IPS DF 19.7 (cell line): ENCODE results near the gene RAPGEF4.
"Not testable (repeated sequence)": the region's sequence is repeated elsewhere in the genome, so short reads cannot be mapped to it uniquely, and the experiment has no call there.

Experiments
- DNase-seq: peaks from one replicate; pipeline ENCODE4 v3.0.0-alpha.2; 2013; ENCODE audit warnings: low read depth, low spot score

The RAPGEF4 gene

GRCh38 chr2:173033084-173033483 is 297.4 kb downstream of the RAPGEF4 start:
- DNase-seq: no peak

GRCh38 chr2:173034143-173034542 is 298.5 kb downstream of the RAPGEF4 start:
- DNase-seq: no peak

- DNase-seq: no peak
Observed at GRCh38 chr2:173037245-173038120, 301.8 kb downstream of the RAPGEF4 start.

DNA sequence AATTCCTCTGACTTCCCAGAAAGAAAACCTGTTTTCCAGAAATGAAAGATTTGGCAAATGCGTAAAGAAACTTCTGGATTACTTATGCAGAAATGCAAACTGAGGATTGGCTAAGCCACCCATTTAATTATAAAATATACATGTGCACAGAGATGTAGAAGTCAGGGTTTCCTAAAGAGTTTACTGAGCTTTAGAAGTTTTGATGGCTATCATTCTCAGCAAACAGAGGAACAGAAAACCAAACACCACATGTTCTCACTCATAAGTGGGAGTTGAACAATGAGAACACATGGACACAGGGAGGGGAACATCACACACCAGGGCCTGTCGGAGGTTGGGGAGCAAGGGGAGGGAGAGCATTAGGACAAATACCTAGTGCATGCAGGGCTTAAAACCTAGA is 302.6 kb downstream of the RAPGEF4 start:
- DNase-seq: not testable (repeated sequence)

GRCh38 chr2:173040729-173041128 is 305.1 kb downstream of the RAPGEF4 start:
- DNase-seq: no peak

DNA sequence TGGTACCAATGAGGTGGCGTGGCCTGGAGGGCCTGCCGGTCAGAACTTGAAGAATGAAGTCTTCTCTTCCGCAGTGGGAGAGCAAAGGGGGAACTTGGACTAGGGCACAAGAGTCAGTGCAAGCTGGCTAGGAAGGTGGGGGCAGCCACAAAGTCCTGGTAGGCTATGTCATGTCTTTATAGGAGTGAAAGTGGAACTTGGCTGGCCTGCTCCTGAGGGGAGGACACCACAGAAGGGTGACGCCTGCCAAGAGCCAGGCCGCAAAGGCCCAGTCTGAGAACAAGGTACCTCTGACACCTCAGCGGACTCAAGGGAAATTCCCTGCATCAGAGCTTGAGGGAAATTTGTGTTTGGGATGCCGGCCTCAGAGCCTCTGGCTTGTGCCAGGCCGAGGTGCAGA is 307.8 kb downstream of the RAPGEF4 start:
- DNase-seq: no peak

- DNase-seq: no peak
Observed at GRCh38 chr2:173043897-173044519, 308.4 kb downstream of the RAPGEF4 start.

DNA sequence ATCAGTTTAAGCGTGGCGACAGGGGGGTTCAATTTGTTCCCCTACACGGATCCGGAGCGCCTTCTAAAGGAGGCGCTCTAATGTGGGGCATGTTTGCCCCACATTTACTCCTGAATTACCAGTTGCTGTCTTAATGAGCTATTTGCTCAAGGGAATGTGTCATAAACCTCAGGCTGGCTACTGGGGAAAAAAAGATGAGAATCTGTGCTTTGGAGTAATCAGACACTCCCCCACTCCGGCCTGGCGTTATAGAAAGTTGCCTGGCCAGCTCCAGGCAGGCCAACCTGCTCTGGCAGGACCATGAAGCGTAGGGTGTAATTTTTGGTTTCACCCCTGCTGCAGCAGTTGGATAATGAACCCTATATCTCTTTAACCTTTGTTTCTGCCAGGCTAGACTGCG is 309.0 kb downstream of the RAPGEF4 start:
- no peak for DNase-seq

DNA sequence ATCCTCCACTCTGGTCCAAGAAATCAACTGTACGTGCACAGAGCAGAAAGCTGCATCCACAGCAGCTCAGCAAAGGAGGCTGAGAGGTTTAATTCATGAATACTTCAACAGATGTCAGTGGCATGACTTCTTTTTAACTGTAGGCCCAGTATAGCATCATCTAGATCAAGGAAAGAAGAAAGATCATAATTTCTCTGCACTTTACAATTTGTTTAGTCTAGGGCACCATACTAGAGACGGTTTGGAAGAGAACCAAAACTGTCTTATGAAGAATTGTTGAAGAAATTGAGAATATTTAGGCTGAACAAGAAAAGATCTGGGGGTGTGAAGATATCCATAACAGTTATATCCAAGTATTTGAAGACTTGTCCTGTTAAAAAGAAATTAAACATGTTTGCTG is 309.5 kb downstream of the RAPGEF4 start:
- no peak for DNase-seq

DNA sequence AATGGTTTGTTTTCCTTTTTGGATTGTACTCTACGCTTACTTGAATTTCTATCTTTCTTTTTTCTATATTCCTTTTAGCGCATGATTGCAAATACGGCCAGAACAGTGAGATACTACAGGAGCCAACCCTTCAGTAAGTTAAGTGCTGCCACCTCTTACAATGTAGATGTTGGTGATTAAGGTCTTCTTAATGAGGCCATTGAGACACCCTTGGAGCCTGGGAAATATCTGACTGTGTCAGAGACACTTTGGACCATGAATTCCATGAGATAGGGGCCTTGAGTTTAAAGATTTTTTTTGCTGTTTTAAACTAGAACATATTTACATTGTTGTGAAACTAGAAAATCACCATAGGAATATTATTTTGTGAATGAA is 312.9 kb downstream of the RAPGEF4 start:
- no peak for DNase-seq

DNA sequence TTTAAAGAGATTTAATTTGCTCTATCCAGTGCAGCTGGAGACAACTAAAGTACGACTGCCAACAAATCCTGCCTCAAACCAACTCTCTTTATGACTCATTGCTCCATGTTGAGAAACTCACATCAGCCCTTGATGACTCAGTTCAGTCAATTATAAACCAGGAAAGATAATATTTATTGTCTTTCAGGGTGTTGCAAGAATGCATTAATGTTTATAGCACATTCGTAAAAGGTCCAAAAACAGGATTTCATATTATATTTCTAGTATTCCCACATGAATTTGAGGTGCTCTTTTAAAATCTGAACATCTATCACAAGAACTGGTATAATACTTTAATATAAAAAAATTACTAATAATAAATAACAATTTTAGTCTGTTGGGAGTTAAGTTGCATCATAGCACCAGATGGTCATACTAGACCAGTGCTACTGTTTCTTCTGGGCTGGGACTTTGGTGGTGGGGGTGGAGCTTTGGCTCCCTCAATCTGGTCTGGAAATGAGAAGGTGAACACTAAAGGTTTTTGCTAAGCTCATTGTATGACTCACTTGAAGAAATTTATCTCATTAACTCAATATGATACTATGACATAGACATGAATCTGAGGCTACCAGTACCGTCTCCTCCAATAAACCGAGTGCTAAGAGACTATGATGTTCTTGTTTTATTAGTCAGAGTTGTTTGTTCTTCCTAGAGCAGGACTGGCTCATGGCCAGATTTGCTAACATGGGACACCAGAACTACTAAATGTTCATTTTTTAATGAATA is 313.4 kb downstream of the RAPGEF4 start:
- no peak for DNase-seq

- DNase-seq: no peak
Observed at GRCh38 chr2:173049831-173050230, 314.2 kb downstream of the RAPGEF4 start.

DNA sequence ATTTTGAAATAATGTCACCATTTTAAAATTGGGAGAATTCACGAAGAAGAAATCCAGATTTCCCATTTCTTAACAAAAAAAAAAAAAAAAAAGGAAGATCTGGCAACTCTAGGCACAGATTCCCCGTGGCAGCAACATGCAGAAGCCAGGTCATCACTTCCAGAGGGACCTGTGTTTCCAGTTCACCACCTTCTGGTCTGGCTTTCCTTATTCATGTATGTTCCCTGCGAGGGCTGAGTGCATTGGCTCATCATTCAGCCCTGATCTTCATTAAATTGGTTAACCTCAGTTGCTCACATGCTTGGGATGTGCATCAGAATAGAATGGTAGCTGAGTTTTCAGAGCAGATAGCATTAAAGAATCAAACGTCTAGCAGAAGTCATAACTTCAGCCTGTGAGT is 315.0 kb downstream of the RAPGEF4 start:
- no peak for DNase-seq

DNA sequence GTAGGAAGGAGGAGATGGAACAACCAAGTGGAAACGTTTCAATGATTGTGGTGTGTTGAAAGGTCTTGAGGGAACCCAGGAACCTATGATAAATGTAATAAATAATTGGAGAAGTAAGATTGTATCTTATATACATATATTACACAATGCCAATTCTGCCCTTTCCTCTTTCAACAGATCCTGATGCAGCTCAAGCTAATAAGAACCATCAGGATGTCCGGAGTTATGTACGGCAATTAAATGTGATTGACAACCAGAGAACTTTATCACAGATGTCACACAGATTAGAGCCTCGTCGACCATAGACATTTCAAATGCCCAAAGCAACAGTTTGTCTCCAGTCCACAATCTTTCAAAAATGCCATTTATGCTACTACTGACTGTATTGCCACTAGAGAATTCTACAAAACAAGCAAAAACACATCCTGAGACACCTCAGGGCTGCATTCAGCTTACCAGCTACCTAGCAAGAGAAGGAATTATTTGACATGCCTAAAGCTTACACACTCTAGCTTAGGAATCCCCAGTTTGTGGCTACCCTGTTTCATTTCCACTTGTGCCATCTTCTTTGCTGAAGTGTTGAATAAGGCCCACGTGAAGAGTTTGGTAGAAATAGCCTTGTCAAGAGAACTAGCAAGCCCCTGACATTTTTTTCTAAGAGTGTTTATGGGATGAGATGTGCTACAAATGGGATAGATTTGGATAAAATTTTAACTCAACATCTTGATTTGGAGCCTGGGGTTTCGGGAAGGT is 316.0 kb downstream of the RAPGEF4 start:
- no peak for DNase-seq

GRCh38 chr2:173053043-173053699 is 317.5 kb downstream of the RAPGEF4 start:
- no peak for DNase-seq

DNA sequence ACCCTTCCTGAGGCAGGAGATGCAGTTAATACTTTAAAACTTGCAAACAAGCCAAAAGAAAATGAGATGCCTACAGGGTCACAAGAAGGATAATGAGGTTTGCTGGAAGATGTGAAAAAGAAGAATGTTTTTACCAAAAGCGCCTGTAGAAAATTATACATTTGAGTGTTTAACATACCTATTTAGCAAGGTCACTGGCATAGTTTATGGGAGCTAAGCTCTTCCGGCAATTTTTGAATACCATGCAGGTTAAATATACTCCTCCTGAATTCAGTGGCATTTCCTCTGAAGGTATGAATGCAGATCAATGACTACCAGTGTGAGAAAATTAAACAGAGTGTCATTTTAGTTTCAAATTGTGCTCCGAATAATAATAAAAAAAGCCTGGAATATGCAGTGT is 318.8 kb downstream of the RAPGEF4 start:
- DNase-seq: no peak

- DNase-seq: no peak
Observed at GRCh38 chr2:173056705-173057364, 321.2 kb downstream of the RAPGEF4 start.

DNA sequence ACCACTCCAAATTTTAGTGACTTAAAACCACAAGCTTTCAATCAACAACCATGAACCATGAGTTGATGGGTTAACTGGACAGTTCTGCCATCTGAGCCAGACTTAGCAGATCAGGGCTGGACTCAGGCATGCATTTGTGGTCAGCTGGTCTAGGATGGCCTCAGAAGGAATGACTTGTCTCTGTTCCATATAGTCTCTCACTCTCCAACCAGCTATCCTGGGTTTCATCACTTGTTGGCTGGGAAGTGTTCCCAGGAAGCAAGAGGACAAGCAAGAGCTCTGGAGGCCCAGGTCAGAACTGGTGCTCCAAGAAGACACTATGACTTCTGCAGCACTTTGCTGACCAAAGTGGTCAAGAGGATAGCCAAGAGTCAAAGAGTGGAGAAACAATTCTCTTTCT is 322.5 kb downstream of the RAPGEF4 start:
- DNase-seq: no peak

DNA sequence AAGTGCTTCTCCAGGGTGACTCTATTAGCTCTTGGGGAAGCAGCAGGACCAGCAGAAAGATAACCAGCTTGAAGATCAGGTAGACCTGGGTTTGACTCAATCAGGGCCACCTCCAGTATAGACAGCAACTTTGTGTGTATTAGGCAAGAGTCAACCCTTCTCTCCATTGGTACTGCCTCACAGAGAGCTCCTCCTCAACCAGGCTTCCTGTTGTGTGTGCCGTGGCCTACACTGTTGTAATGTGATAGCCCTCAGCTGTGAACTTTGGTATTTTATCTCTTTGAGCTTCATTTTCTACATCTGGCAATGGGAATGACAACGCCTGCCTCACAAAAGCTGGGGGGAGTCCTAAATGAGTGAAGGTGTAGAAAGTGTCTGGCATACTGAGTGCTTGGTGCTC is 323.0 kb downstream of the RAPGEF4 start:
- no peak for DNase-seq

DNA sequence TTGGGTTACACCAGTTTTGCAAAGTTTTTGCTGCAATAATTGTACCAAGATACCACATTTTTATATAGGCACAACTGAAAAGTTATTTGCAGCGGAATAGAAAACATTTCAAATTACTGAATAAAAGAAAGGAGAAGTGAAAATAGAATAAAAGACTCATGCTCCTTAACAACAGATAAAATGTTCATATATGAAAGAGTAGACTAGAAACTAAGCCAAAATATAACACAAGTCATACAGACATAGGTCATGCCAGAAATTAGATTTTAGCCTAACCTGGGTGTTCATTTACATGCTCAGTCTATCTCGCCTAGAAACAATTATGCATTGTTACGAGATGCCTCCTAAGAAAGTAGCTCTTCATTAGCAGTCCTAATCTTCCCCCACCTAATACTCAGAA is 323.6 kb downstream of the RAPGEF4 start:
- DNase-seq: no peak

- no peak for DNase-seq
Observed at GRCh38 chr2:173059971-173060461, 324.4 kb downstream of the RAPGEF4 start.
